GM12873 (cell line): ENCODE results near the gene EPC1.

ENCODE experiments used
- CTCF ChIP-seq: IDR thresholded peaks from 2 replicates; pipeline ENCODE4 v1.5.1; 2012; ENCODE audit warnings: low read depth, mild to moderate bottlenecking, moderate library complexity, low read length, control low read depth; ENCODE audit not compliant: insufficient read depth; ENCODE audit errors: missing control alignments

The EPC1 gene

GRCh38 chr10:32269343-32270100 lies 77.4 kb downstream of the EPC1 start:
- no peak for TF ChIP-seq CTCF

GRCh38 chr10:32268788-32269187 lies 78.2 kb downstream of the EPC1 start:
- TF ChIP-seq CTCF = no peak

- TF ChIP-seq CTCF = no peak
Observed at GRCh38 chr10:32266979-32267378, 80.0 kb downstream of the EPC1 start.

GRCh38 chr10:32266566-32266965 lies 80.4 kb downstream of the EPC1 start:
- no peak for TF ChIP-seq CTCF

GRCh38 chr10:32265756-32266155 lies 81.2 kb downstream of the EPC1 start:
- TF ChIP-seq CTCF = no peak

- TF ChIP-seq CTCF = no peak
Observed at GRCh38 chr10:32263300-32263699, 83.7 kb downstream of the EPC1 start.

GRCh38 chr10:32259551-32259950 lies 87.4 kb downstream of the EPC1 start:
- no peak for TF ChIP-seq CTCF
